ENCODE results near the gene CCDC137. TPM values are rescaled to one million over a fixed set of nuclear protein-coding genes. Genes with fewer than 3 reads are reported as not detected.
"Not testable (repeated sequence)": the region's sequence is repeated elsewhere in the genome, so short reads cannot be mapped to it uniquely, and the experiment has no call there.

CCDC137 gene
- total and polyA plus RNA-seq, 2 donors (not counting 1 experiment from before 2014, with no cell fraction given), result 6.9 to 9.8 TPM

DNA sequence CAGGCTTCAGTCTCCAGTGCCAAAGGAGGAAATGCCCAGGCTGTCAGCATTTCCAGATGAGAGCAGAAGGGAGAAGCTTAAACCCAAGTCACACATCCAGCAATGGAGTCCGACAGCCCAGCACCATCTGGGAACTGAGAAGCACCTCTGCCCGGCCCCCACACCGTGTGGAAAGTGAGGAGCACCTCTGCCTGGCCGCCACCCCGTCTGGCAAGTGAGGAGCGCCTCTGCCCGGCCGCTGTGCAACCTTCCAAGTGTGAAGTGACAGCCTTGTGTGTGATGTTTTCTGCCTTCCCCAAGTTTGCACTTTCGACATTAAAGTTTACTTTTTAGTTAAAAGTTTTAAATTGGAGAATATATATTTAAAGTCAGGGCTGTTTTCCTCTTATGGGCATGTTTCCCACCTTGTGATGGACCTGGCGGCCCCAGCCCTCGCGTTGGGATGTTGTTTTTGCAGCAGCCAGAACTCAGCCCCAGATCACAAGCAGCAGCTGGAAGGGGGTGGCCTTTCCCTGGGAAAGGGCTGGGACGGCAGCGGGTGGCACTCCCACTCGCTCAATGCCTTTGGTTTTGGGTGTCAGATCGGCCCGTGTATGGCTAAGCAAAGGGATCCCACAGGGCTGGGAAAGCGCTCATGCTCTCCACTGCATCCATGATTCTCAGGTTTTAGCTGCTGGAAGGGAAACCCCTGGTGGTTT, 7.2 kb downstream of the CCDC137 start:
- no peaks in the 10 kb centered on the region for H4K20me1 ChIP-seq (ENCODE audit: control insufficient read depth, extremely low read depth, insufficient read depth, low read length)
- no peak overlapping the region for H3K4me3 ChIP-seq (replicated peaks in 1 of 4; ENCODE audit: control extremely low read depth in 1 of 4, insufficient read depth in 1 of 4, low read depth in 3 of 4, low read length in 4 of 4)
- no peaks in the 10 kb centered on the region for H3K9me3 ChIP-seq (ENCODE audit: control insufficient read depth, insufficient read depth, low read depth, low read length)
- peaks cover 25% of the 10 kb centered on the region for H3K36me3 ChIP-seq (ENCODE audit: control insufficient read depth, insufficient read depth, low read length)
- DNase-seq (ENCODE audit: low read depth in 2 of 2), result no peak
- H3K27ac ChIP-seq (ENCODE audit: insufficient read depth, low read length), result no peak overlapping the region
- TF ChIP-seq, protein P1, sequence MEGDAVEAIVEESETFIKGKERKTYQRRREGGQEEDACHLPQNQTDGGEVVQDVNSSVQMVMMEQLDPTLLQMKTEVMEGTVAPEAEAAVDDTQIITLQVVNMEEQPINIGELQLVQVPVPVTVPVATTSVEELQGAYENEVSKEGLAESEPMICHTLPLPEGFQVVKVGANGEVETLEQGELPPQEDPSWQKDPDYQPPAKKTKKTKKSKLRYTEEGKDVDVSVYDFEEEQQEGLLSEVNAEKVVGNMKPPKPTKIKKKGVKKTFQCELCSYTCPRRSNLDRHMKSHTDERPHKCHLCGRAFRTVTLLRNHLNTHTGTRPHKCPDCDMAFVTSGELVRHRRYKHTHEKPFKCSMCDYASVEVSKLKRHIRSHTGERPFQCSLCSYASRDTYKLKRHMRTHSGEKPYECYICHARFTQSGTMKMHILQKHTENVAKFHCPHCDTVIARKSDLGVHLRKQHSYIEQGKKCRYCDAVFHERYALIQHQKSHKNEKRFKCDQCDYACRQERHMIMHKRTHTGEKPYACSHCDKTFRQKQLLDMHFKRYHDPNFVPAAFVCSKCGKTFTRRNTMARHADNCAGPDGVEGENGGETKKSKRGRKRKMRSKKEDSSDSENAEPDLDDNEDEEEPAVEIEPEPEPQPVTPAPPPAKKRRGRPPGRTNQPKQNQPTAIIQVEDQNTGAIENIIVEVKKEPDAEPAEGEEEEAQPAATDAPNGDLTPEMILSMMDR (conservative IDR thresholded peaks at IDR 0.05 in 1 of 2, IDR thresholded peaks at IDR 0.05 in 1 of 2; ENCODE audit: low read depth in 1 of 2, low read length in 2 of 2), result no peak
- TF ChIP-seq EZH2 (IDR thresholded peaks at IDR 0.05; ENCODE audit: low read length, missing control alignments), result no peak
- no peaks in the 10 kb centered on the region for H3K4me1 ChIP-seq (ENCODE audit: control insufficient read depth, extremely low read depth, insufficient read depth, low read length)
- H3K4me2 ChIP-seq (ENCODE audit: extremely low read depth, insufficient read depth, low read length), result no peak overlapping the region
- no peaks in the 10 kb centered on the region for H3K79me2 ChIP-seq (ENCODE audit: control insufficient read depth, insufficient read depth, low read length)
- no peak overlapping the region for H3K9ac ChIP-seq (ENCODE audit: insufficient read depth, low read length)
- H3K27me3 ChIP-seq (ENCODE audit: control insufficient read depth, insufficient read depth, low read length), result no peaks in the 10 kb centered on the region
- no peak overlapping the region for H2AFZ ChIP-seq (ENCODE audit: low read length)

DNA sequence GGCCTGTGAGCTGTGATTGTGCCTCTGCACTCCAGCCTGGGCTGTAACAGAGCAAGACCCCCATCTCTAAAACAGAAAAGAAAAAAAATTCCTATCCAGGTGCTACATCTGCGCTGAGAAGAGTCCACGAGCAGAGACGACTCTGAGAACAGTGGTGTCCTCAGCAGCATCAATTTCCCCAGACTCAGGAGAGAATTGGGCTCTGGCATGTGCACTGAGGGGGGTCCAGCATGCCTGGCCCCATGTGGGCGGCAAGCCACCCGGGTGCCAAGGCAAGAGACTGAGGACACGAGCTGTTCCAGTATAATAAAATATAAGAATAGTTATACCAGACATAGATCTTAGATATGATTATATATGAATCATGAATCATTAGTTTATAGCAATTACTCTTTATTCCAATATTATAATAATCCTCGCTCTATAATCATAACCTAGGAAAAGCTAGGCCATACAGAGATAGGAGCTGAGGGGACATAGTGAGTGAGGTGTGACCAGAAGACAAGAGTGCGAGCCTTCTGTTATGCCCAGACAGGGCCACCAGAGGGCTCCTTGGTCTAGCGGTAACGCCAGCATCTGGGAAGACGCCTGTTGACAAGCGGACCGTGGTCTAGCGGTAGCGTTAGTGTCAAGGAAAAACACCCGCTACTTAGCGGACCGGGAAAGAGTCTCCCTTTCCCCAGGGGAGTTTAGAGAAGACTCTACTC, 9.1 kb downstream of the CCDC137 start:
- H3K9me3 ChIP-seq (ENCODE audit: control insufficient read depth, insufficient read depth, low read depth, low read length); H4K20me1 ChIP-seq (ENCODE audit: control insufficient read depth, extremely low read depth, insufficient read depth, low read length); H3K79me2 ChIP-seq (ENCODE audit: control insufficient read depth, insufficient read depth, low read length); H2AFZ ChIP-seq (ENCODE audit: low read length); H3K27ac ChIP-seq (ENCODE audit: insufficient read depth, low read length); H3K27me3 ChIP-seq (ENCODE audit: control insufficient read depth, insufficient read depth, low read length); H3K4me2 ChIP-seq (ENCODE audit: extremely low read depth, insufficient read depth, low read length); H3K4me3 ChIP-seq (replicated peaks in 1 of 4; ENCODE audit: control extremely low read depth in 1 of 4, insufficient read depth in 1 of 4, low read depth in 3 of 4, low read length in 4 of 4); H3K9ac ChIP-seq (ENCODE audit: insufficient read depth, low read length); H3K4me1 ChIP-seq (ENCODE audit: control insufficient read depth, extremely low read depth, insufficient read depth, low read length): not testable (repeated sequence)
- peaks cover 17% of the 10 kb centered on the region for H3K36me3 ChIP-seq (ENCODE audit: control insufficient read depth, insufficient read depth, low read length)
- TF ChIP-seq, protein P1 (conservative IDR thresholded peaks at IDR 0.05 in 1 of 2, IDR thresholded peaks at IDR 0.05 in 1 of 2; ENCODE audit: low read depth in 1 of 2, low read length in 2 of 2), result peak; percentile 39 to 53
- DNase-seq (ENCODE audit: low read depth in 2 of 2), result peak; percentile 29 to 39

DNA sequence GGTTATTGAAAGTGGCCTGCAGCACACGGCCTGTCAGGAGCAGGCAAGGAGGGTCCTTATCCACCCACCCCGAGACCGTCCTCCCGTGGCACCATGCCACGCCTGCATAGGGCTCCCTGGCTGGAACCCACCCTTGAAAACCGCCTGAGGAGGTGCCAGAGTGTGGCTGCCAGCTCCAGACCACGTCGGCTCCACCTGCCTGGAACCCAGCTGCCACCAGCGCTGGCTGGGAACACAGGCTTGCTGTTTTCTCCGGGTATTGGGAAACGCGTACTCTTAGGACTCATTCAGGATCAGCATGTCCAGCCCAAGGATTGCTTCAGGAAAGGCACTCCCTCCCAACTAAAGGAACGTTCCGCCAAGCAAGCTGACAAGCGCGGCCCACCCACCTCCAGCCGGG, 10.4 kb downstream of the CCDC137 start:
- H3K27me3 ChIP-seq (ENCODE audit: control insufficient read depth, insufficient read depth, low read length), result no peaks in the 10 kb centered on the region
- no peak for DNase-seq (ENCODE audit: low read depth in 2 of 2)
- H3K79me2 ChIP-seq (ENCODE audit: control insufficient read depth, insufficient read depth, low read length), result peaks cover 9% of the 10 kb centered on the region
- H3K4me3 ChIP-seq (replicated peaks in 1 of 4; ENCODE audit: control extremely low read depth in 1 of 4, insufficient read depth in 1 of 4, low read depth in 3 of 4, low read length in 4 of 4), result no peak overlapping the region
- H4K20me1 ChIP-seq (ENCODE audit: control insufficient read depth, extremely low read depth, insufficient read depth, low read length), result no peaks in the 10 kb centered on the region
- TF ChIP-seq, protein P1 (conservative IDR thresholded peaks at IDR 0.05 in 1 of 2, IDR thresholded peaks at IDR 0.05 in 1 of 2; ENCODE audit: low read depth in 1 of 2, low read length in 2 of 2), result no peak
- TF ChIP-seq EZH2 (IDR thresholded peaks at IDR 0.05; ENCODE audit: low read length, missing control alignments), result no peak
- peaks cover 13% of the 10 kb centered on the region for H3K36me3 ChIP-seq (ENCODE audit: control insufficient read depth, insufficient read depth, low read length)
- no peak overlapping the region for H3K9ac ChIP-seq (ENCODE audit: insufficient read depth, low read length)
- no peaks in the 10 kb centered on the region for H3K4me1 ChIP-seq (ENCODE audit: control insufficient read depth, extremely low read depth, insufficient read depth, low read length)
- H3K27ac ChIP-seq (ENCODE audit: insufficient read depth, low read length), result no peak overlapping the region
- H2AFZ ChIP-seq (ENCODE audit: low read length), result no peak overlapping the region
- no peak overlapping the region for H3K4me2 ChIP-seq (ENCODE audit: extremely low read depth, insufficient read depth, low read length)
- H3K9me3 ChIP-seq (ENCODE audit: control insufficient read depth, insufficient read depth, low read depth, low read length), result no peaks in the 10 kb centered on the region
